ENCODE data around the gene CHST8. TPM values are rescaled to one million over a fixed set of nuclear protein-coding genes. Genes with fewer than 3 reads are reported as not detected.
"Not testable (repeated sequence)": the region's sequence is repeated elsewhere in the genome, so short reads cannot be mapped to it uniquely, and the experiment has no call there.

Gene CHST8
- total RNA-seq, 1 donor from 2014 or later: 0.96 TPM

DNA sequence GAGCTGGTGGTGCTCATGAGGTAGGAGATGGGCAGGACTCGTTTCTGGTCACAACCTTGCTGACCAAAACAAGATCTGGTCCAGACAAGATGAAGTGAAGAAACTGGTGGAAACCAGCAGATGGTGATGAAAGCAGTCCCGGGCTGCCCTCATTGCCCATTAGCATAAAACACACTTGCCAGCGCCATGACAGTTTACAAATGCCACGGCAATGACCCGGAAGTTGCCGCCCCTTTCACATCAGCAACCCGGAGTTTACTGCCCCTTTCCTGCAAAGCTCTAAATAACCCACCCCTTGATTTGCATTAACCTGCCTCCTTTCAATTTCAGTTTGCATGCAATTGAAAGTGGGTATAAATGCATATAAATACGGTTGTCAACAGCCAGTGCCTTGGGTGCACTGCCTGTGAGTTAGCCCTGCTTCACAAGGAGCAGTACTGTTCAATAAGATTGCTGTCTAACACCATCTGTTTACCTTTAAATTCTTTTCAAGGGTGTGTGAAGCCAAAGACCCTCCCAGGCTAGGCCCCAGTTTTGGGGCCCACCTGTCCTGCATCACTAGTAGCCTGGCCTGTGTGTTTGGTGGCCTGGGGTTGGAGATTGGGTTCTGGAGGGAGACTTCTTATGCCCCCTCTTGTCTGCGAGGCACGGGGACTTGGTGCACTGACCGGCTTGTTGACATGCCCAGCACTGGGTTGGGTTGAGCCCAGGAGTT is 38.8 kb downstream of the CHST8 start:
- TF ChIP-seq, protein P1, sequence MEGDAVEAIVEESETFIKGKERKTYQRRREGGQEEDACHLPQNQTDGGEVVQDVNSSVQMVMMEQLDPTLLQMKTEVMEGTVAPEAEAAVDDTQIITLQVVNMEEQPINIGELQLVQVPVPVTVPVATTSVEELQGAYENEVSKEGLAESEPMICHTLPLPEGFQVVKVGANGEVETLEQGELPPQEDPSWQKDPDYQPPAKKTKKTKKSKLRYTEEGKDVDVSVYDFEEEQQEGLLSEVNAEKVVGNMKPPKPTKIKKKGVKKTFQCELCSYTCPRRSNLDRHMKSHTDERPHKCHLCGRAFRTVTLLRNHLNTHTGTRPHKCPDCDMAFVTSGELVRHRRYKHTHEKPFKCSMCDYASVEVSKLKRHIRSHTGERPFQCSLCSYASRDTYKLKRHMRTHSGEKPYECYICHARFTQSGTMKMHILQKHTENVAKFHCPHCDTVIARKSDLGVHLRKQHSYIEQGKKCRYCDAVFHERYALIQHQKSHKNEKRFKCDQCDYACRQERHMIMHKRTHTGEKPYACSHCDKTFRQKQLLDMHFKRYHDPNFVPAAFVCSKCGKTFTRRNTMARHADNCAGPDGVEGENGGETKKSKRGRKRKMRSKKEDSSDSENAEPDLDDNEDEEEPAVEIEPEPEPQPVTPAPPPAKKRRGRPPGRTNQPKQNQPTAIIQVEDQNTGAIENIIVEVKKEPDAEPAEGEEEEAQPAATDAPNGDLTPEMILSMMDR (conservative IDR thresholded peaks at IDR 0.05): no peak
- Mint-ChIP-seq H3K27me3 (ENCODE audit: low read depth) (peaks cover 9% of the 10 kb centered on the region), H3K27ac (ENCODE audit: unreplicated experiment) (no peak overlapping the region), H3K36me3 (ENCODE audit: low read depth) (no peaks in the 10 kb centered on the region), H3K9me3 (no peaks in the 10 kb centered on the region), H3K4me1 (no peaks in the 10 kb centered on the region), H3K4me3 (no peak overlapping the region)
- DNase-seq (ENCODE audit: low read depth, low spot score): no peak

DNA sequence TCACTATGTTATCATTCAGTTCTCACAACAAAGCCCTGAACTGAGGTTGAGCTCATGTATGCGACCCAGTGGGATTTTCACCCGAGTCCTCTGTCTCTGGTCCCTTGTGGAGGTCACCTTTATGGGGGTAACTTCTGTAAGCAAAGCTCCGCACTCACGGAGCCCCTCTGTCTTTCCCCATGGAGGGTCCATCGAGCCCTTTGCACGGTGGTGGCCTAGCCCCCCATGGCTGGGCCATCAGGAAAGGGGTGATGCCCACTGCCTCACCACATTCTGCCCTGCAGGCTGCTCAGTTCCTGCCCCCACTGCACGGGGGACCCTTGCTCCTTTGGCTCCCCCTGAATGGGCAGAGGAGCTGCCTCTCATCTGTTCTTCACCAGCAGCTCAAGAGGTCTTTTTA is 39.6 kb downstream of the CHST8 start:
- no peak for DNase-seq (ENCODE audit: low read depth, low spot score)
- H3K27ac Mint-ChIP-seq (ENCODE audit: unreplicated experiment): no peak overlapping the region

DNA sequence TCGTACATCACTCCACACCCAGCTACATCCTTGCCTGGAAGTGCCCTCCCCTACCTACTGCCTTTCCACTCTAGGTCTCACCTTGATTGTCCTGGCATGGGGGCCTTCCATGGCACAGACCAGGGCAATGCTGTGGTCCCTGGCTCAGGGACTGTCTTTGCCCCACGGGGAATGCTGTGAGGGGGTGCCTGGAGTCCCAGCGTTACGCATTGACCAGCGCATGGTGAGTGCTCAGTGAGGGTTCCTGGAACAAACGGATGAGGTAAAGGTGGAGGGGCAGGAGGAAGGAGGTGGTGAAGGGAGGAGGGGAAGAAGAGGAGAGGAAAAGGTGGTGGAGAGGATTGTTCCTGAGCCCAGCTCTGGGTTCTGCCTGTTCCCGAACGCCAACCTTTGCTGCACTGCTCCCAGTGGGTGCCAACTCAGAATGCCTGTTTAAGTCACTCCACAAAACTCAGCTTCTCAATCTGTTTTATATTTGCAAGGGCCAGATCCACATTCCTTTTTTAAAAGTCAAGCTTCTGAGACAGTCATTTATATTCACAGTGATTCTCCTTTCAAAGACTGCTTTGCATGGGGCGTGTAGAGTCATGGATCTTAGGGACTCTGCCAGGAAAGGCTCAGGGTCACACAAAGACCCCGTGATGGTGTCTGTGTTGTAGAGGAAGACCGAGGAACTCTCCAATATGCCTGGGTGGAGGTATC is 40.8 kb downstream of the CHST8 start:
- DNase-seq (ENCODE audit: low read depth, low spot score): no peak

More for the DNA sequence above, 39.6 kb downstream of the CHST8 start:
- no peak overlapping the region for H3K4me3 Mint-ChIP-seq
- no peaks in the 10 kb centered on the region for H3K9me3 Mint-ChIP-seq
- TF ChIP-seq, protein P1 (conservative IDR thresholded peaks at IDR 0.05): no peak
- H3K4me1 Mint-ChIP-seq: no peaks in the 10 kb centered on the region
- no peaks in the 10 kb centered on the region for H3K36me3 Mint-ChIP-seq (ENCODE audit: low read depth)
- peaks cover 7% of the 10 kb centered on the region for H3K27me3 Mint-ChIP-seq (ENCODE audit: low read depth)

DNA sequence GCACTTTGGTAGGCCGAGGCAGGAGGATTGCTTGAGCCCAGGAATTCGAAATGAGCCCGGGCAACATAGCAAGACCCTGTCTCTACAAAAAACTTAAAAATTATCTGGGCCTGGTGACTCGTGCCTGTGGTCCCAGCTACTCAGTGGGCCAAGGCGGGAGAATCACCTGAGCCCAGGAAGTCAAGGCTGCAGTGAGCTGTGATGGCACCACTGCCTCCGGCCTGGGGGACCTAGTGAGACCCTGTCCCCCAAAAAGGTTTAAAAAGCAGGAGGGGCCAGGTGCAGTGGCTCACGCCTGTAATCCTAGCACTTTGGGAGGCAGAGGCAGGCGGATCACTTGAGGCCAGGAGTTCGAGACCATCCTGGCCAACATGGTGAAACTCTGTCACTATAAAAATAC is 41.6 kb downstream of the CHST8 start:
- H3K4me1 Mint-ChIP-seq; H3K36me3 Mint-ChIP-seq (ENCODE audit: low read depth); DNase-seq (ENCODE audit: low read depth, low spot score); H3K27ac Mint-ChIP-seq (ENCODE audit: unreplicated experiment); H3K4me3 Mint-ChIP-seq; H3K27me3 Mint-ChIP-seq (ENCODE audit: low read depth); H3K9me3 Mint-ChIP-seq: not testable (repeated sequence)

More for the DNA sequence above, 40.8 kb downstream of the CHST8 start:
- Mint-ChIP-seq H3K4me1 (no peaks in the 10 kb centered on the region), H3K27ac (ENCODE audit: unreplicated experiment) (peak overlapping the region; percentile 50), H3K36me3 (ENCODE audit: low read depth) (no peaks in the 10 kb centered on the region), H3K9me3 (no peaks in the 10 kb centered on the region), H3K4me3 (no peak overlapping the region), H3K27me3 (ENCODE audit: low read depth) (peaks cover 4% of the 10 kb centered on the region)
- TF ChIP-seq, protein P1 (conservative IDR thresholded peaks at IDR 0.05): no peak

DNA sequence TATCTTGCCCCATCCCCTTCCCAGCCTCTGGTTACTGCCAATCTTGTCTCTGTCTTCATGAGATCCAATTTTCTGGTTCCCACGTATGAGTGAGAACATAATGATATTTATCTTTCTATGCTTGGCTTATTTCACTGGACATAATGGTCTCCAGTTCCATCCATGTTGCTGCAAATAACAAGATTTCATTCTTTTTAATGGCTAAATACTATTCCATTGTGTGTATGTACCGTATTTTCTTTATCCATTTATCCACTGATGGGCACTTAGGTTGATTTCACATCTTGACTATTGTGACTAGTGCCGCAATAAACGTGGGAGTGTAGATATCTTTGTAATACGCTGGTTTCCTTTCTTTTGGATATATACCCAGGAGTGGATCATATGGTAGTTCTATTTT is 43.0 kb downstream of the CHST8 start:
- TF ChIP-seq, protein P1 (conservative IDR thresholded peaks at IDR 0.05): no peak
- peaks cover 17% of the 10 kb centered on the region for H3K27me3 Mint-ChIP-seq (ENCODE audit: low read depth)
- H3K36me3 Mint-ChIP-seq (ENCODE audit: low read depth): no peaks in the 10 kb centered on the region
- DNase-seq (ENCODE audit: low read depth, low spot score): no peak
- H3K4me1 Mint-ChIP-seq: no peaks in the 10 kb centered on the region
- no peak overlapping the region for H3K4me3 Mint-ChIP-seq
- H3K27ac Mint-ChIP-seq (ENCODE audit: unreplicated experiment): no peak overlapping the region
- no peaks in the 10 kb centered on the region for H3K9me3 Mint-ChIP-seq

Measured in neural crest cell (in vitro differentiated cells).